Measurements from ENCODE around the gene SEL1L3. TPM values are rescaled to one million over a fixed set of nuclear protein-coding genes. Genes with fewer than 3 reads are reported as not detected.

Gene SEL1L3
- total and polyA plus RNA-seq, 9 of the 15 experiments (the other 6 are each of a cell fraction or from before 2014, with no cell fraction given): 10.0 to 44.3 (median 21.6) TPM

- TF ChIP-seq TAL1 (IDR thresholded peaks at IDR 0.05): no peak
- no peak for TF ChIP-seq ZNF384 (IDR thresholded peaks at IDR 0.05; ENCODE audit: low read depth, low read length)
- TF ChIP-seq HMGN3 (IDR thresholded peaks at IDR 0.05; ENCODE audit: borderline replicate concordance, extremely low read depth, insufficient read length, low read depth, low read length): no peak
- no peak for TF ChIP-seq ZNF431 (CRISPR knock-in tag; IDR thresholded peaks at IDR 0.05)
Measured at GRCh38 chr4:25863831-25864418, 1.1 kb upstream of the SEL1L3 start (continued).

- no peaks in the 10 kb centered on the region for H3K9me1 ChIP-seq (ENCODE audit: control insufficient read depth, insufficient read depth, low read length)
- intact Hi-C loops (cut with micrococcal nuclease): no loop called here
- ATAC-seq (no peak), DNase-seq (ENCODE audit: extremely low read depth in 1 of 4, low spot score in 3 of 4) (no peak), FAIRE-seq (no peak)
- 81% methylated on average over 7 of the region's 26 CpGs for WGBS (ENCODE audit: insufficient coverage, low coverage, missing lambda C conversion rate)
- H3K27ac ChIP-seq (ENCODE audit: extremely low read depth, low read depth, low read length): no peak overlapping the region
- BruUV-seq (replicated peaks): no TSS peak
- ChIA-PET CTCF (ENCODE audit: low intra/inter-chr PET ratio) (no interaction called here), POLR2A (no interaction called here)
- H3K27me3 ChIP-seq (ENCODE audit: control insufficient read depth in 2 of 2, insufficient read depth in 2 of 2, low read length in 2 of 2): peaks cover 7 to 12% of the 10 kb centered on the region in 2 experiments; a peak in 4 of 5 replicates
- H3K4me2 ChIP-seq (ENCODE audit: insufficient read depth, low read length): no peak overlapping the region
- H4K20me1 ChIP-seq (replicated peaks; ENCODE audit: control insufficient read depth, insufficient read depth, low read length): no peaks in the 10 kb centered on the region
- H3K36me3 ChIP-seq (ENCODE audit: control insufficient read depth, insufficient read depth, low read length): no peaks in the 10 kb centered on the region
- peak overlapping the region in 1 of 2 experiments; percentile 39; a peak in 1 of 4 replicates for H3K9ac ChIP-seq (ENCODE audit: insufficient read depth in 1 of 2, low read depth in 2 of 2, low read length in 2 of 2)
- in situ Hi-C loops (cut with MboI): no loop called here
- peaks cover 16 to 27% of the 10 kb centered on the region in 2 experiments; a peak in 4 of 5 replicates for H3K4me1 ChIP-seq (replicated peaks in 1 of 2; ENCODE audit: control insufficient read depth in 2 of 2, insufficient read depth in 2 of 2, low read length in 2 of 2)
- no peak overlapping the region; the same call in 1 of the 2 replicates for H2AFZ ChIP-seq (ENCODE audit: low read depth, low read length)
- peaks cover 36% of the 10 kb centered on the region for H3K79me2 ChIP-seq (ENCODE audit: control insufficient read depth, insufficient read depth, low read length)
- peak overlapping the region; percentile 78; the same call in 1 of the 2 replicates for H3K4me3 ChIP-seq
- H3K9me3 ChIP-seq (replicated peaks; ENCODE audit: control insufficient read depth, insufficient read depth, low read depth, low read length): no peaks in the 10 kb centered on the region
- TF ChIP-seq ZNF511 (CRISPR knock-in tag; IDR thresholded peaks at IDR 0.05) (no peak), DEAF1 (CRISPR knock-in tag; IDR thresholded peaks at IDR 0.05) (no peak), ZBTB17 (CRISPR knock-in tag; IDR thresholded peaks at IDR 0.05) (no peak), HNRNPL (IDR thresholded peaks at IDR 0.05; ENCODE audit: low read depth, low read length) (no peak), PTRF (tag; IDR thresholded peaks at IDR 0.05) (no peak), NFE2 (IDR thresholded peaks at IDR 0.05; ENCODE audit: low read depth) (no peak), RB1 (IDR thresholded peaks at IDR 0.05; ENCODE audit: low read depth) (no peak), PTBP1 (IDR thresholded peaks at IDR 0.05; ENCODE audit: low read depth, low read length) (no peak), HMG20A (CRISPR knock-in tag; conservative IDR thresholded peaks at IDR 0.05) (no peak), ZNF512 (tag; IDR thresholded peaks at IDR 0.05) (0 out of 2 replicates have a peak, but pooled peaks have one; percentile 2), EGR1 (conservative IDR thresholded peaks at IDR 0.05) (0 out of 2 replicates have a peak, but pooled peaks have one; percentile 9), HEY1 (CRISPR knock-in tag; IDR thresholded peaks at IDR 0.05; ENCODE audit: borderline replicate concordance) (no peak), ZNF76 (CRISPR knock-in tag; IDR thresholded peaks at IDR 0.05; ENCODE audit: borderline replicate concordance) (no peak), TAF9B (IDR thresholded peaks at IDR 0.05; ENCODE audit: partially characterized antibody) (no peak), RHOXF2B (CRISPR knock-in tag; conservative IDR thresholded peaks at IDR 0.05) (no peak), CBFA2T3 (IDR thresholded peaks at IDR 0.05) (no peak)
Measured at GRCh38 chr4:25863347-25863784, 578 bp upstream of the SEL1L3 start.
